ENCODE data around the gene RBFOX2.
"Not testable (repeated sequence)": the region's sequence is repeated elsewhere in the genome, so short reads cannot be mapped to it uniquely, and the experiment has no call there.

Gene RBFOX2

GRCh38 chr22:36042240-36042639, 13.6 kb upstream of the RBFOX2 start:
- no peak for DNase-seq (ENCODE audit: low read depth, low spot score)

DNA sequence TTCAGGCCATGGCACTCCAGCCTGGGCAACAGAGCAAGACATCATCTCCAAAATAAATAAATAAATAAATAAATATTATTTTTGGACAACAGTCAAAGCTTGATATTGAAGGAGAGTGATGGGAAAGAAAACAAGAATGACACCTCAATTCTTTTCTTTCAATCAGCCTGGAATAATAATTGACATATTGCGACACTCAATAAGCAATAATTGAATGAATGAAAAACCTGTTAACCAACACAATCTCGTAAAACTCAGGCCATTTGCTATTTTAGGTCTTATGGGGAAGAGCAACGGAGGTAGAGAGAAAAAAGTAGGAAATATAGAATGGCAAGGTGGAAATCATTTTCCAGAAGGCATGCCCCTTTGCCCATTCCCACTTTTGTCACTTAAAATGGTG, 10.5 kb upstream of the RBFOX2 start:
- no peak for DNase-seq (ENCODE audit: low read depth, low spot score)

- DNase-seq (ENCODE audit: low read depth, low spot score), result no peak
Observed at GRCh38 chr22:36037102-36037758, 8.6 kb upstream of the RBFOX2 start.

DNA sequence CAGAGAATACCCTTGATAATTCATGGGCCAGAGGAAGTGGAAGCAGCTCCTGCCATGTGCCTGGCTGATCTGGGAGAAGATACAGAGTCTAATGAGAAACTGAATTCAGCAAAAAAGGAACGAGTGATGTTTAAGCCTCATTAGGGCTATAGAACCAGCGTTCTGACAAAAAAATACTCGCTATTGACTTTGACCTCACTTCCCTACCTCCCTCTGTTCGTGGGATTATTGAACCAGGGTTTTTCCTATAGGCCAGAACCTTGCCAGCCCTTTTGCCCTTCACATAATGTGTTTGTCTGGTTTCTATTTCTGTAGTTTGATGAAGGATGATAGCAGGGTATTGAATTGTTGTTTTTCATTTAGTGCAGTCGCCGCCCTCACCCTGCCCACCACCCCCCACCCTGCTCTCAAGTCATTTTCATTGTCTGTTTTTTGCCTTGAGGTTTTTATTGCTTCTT, 7.6 kb upstream of the RBFOX2 start:
- DNase-seq (ENCODE audit: low read depth, low spot score), result no peak

DNA sequence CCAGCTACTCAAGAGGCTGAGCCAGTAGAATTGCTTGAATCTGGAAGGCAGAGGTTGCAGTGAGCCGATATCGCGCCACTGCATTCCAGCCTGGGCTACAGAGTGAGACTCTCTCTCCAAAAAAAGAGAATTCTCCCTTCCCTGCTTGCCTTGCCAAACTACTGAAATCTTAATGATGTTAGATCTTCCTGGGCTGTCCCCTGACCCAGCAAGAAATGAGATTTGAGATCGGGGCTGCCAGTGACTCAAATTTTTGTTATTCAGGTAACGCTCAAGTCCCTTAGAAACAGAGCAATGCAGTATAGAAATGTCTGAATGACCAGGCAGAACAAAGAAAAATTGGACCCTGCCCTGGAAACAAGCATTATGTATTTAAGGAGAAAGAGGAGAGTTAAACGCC, 4.0 kb upstream of the RBFOX2 start:
- DNase-seq (ENCODE audit: low read depth, low spot score), result no peak

DNA sequence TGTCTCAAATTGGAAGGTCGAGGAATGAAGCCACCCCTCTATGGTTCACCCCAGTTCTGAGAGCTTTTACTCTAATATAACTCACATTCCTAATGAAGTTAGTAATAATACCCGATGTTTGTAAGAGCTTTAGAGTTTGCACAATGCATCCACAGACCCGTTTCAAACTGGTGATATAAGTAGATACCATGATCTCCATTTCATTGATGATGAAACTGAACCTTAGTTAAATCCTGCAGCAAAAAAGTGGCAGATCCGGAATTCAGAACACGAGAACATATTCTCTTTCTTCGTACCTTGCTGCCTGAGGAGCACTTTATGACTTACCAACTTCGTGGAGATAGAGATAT, 757 bp upstream of the RBFOX2 start:
- DNase-seq (ENCODE audit: low read depth, low spot score), result no peak

GRCh38 chr22:36027935-36028645, 534 bp downstream of the RBFOX2 start:
- DNase-seq (ENCODE audit: low read depth, low spot score), result no peak

DNA sequence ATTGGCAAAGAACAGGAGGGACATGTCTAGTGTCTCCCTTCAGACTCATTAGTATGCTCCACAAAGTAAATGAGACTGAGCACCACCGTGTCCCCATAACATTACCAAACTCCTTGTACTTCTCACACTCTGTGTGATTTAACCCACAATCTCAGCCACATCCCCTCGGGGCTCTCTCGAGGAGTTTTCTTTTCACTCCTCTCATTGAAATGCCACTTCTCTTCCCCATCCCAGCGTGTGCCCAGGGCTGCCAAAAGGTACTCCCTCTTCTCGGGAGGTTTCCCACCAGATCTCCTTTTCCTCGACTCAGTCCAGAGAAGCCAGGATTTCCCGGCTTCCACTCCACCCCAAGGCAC, 1.1 kb downstream of the RBFOX2 start:
- DNase-seq (ENCODE audit: low read depth, low spot score), result no peak

DNA sequence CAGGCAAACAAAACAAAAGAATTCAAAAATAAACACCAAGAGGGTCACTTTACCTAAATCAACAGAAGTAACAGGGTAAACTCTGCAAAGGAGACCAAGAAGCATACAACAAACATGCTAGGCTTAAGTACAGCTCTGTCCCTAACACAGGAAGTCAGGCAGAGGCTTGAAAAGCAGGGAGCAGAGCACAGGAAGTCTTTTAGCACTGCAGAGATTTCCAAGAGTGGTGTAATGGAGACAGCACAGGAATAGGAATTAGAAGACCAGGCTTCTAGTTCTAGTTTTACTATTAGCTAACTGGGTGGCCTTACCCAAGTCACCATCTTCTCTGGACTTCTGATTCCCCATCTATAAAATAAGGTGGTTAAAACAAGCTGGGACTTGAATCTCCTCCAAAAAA, 1.9 kb downstream of the RBFOX2 start:
- no peak for DNase-seq (ENCODE audit: low read depth, low spot score)

DNA sequence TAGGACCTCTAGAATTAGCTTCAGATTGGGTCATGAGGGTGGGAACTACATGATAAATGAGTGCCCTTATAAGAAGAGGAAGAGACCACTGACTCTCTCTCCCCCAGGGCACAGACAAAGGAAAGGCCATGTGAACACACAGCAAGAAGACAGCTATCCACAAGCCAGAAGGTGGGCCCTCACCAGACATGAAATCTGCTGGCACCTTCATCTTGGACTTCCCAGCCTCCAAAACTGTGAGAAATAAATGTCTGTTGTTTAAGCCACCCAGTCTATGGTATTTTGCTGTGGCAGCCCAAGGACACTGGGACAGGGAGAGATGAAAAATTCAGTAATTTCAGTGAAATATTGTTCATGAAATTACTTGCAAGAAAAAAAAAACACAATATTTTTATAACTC, 5.9 kb downstream of the RBFOX2 start:
- DNase-seq (ENCODE audit: low read depth, low spot score), result no peak

DNA sequence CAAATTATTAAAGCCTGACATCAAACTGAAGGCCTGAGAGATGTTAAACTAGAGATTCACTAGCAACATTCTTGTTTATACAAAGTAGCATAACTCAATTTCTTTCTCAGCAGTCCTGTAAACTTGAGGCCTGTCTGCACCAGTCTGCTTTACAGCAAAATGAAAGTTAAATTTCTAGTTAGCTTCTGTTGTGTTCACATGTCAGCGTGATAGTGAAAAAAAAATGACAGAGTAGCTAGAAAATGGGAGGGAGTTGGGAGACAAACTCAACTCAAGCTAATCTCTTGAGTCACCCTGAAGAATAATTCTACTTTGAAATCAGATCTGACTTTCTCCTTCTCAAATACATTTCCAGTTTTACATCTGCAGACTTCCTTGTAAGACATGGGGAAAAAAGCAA, 6.5 kb downstream of the RBFOX2 start:
- DNase-seq (ENCODE audit: low read depth, low spot score), result no peak

GRCh38 chr22:36021606-36022153, 6.9 kb downstream of the RBFOX2 start:
- no peak for DNase-seq (ENCODE audit: low read depth, low spot score)

DNA sequence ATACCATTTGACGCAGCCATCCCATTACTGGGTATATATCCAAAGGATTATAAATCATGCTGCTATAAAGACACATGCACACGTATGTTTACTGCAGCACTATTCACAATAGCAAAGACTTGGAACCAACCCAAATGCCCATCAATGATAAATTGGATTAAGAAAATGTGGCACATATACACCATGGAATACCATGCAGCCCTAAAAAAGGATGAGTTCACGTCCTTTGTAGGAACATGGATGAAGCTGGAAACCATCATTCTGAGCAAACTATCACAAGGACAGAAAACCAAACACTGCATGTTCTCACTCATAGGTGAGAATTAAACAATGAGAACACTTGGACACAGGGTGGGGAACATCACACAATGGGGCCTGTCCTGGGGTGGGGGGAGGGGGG, 7.8 kb downstream of the RBFOX2 start:
- not testable (repeated sequence) for DNase-seq (ENCODE audit: low read depth, low spot score)

DNA sequence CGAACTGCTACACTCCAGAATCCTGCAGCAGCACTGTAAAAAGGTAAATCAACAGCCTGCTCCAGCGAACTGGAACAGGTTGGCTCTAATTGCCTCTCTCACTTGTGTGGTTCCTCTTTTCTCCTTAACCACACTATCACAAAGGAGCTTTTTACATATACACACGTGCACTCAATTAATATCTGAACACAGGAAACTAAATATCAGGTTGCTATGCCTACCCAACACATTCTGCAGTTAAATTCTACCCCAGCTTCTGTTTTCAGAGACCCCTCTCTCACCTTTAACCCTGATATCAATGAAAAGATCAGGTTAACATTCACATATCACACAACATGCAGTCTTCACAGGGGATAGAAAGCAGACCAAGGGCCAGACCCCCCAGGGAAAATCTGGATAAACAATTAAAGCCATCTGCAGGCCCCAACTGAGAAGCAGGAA, 11.0 kb downstream of the RBFOX2 start:
- no peak for DNase-seq (ENCODE audit: low read depth, low spot score)

- DNase-seq (ENCODE audit: low read depth, low spot score), result no peak
Observed at GRCh38 chr22:36016684-36017083, 11.9 kb downstream of the RBFOX2 start.

DNA sequence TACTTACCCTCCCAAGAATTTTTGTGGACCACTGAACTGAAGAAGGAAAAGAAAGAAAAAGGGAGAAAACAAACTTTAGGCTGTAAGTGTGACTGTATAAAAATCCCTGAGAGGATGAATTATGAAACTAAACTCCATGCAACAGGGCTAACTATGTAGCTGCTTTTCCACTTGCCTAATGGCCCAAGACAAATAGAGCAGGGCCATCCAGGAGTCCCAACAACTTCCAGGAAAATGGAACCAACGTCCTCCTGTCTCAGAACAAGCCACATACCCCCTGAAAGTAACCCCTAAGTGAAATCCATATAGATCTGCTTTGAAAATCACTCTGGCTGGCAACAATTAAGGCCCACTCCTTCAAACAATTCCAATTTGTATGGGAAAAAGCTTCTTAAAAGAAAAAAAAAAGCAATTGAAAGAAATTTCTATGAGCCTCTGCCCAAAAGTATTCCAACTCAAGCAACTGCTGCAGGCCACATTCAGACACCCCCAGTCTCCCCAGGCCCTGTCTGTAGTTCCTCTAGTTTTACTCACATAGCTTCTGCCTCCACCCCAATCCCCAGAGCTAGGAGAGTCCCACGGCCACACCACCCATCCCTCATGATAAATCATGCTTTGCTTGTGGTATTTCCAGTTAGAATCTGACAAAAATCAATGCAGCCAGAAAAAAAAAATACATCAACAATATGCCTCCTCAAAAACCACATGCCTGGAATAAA, 12.7 kb downstream of the RBFOX2 start:
- no peak for DNase-seq (ENCODE audit: low read depth, low spot score)

- DNase-seq (ENCODE audit: low read depth, low spot score), result no peak
Observed at GRCh38 chr22:36015155-36015810, 13.3 kb downstream of the RBFOX2 start.

- DNase-seq (ENCODE audit: low read depth, low spot score), result no peak
Observed at GRCh38 chr22:36014546-36015074, 14.0 kb downstream of the RBFOX2 start.

GRCh38 chr22:36012332-36012731, 16.3 kb downstream of the RBFOX2 start:
- DNase-seq (ENCODE audit: low read depth, low spot score), result no peak

DNA sequence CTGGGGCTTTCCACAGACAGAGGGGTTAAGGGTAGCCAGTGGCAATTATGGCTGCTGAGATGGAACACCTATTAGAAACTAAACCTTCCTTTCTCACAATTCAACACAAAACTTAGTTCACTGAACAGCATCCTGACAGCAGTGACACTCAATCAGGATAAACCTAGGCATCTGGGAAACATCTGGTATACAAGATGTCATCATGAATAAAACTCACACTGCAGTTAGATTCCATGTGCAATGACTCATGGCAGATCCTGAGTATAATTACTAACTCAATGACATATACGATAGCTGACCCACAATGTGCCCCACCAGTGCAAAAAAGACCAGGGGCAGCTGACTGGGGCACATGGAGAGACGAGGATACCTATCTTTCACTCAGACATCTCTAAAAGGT, 17.7 kb downstream of the RBFOX2 start:
- no peak for DNase-seq (ENCODE audit: low read depth, low spot score)

DNA sequence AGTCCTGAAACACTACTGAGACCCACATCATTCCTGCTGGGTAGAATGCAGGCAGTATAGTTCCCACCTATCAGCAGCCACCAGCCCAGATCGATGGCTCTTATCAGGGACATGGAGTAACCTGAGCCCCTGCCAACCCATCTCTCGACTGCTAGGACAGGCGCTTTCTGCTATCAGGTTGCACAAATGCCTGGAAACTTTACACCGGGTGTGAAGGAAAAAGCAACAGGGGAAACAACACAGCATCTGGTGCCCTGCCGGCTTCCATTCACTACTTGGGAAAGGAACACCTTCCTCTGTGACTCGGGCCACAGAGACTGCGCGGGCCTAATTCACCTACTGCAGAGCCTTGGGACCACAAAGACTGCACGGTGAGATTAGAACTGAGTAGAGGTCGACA, 18.5 kb downstream of the RBFOX2 start:
- no peak for DNase-seq (ENCODE audit: low read depth, low spot score)

- no peak for DNase-seq (ENCODE audit: low read depth, low spot score)
Observed at GRCh38 chr22:36009085-36009484, 19.5 kb downstream of the RBFOX2 start.

All from brain pericyte (primary cell).